MM.1S (cell line): Measurements from ENCODE around the gene MYBPC2.

Experiments
- CTCF ChIP-seq: fragments of 300-600 bp; sonication (generic); IDR thresholded peaks from 2 replicates; pipeline ENCODE4 v1.5.1; 2016; ENCODE audit warnings: antibody characterized with exemption, low read length, mixed read lengths
- EZH2phosphoT487 ChIP-seq: fragments of 300-600 bp; sonication (generic); IDR thresholded peaks from 2 replicates; pipeline ENCODE4 v1.6.1; 2018; ENCODE audit warnings: antibody characterized with exemption, low read length

- TF ChIP-seq CTCF: no peak
- TF ChIP-seq EZH2phosphoT487: no peak
These were observed 14.3 kb upstream of the MYBPC2 start, which contains the start of gene SPIB for GRCh38 chr19:50418176-50419021.
